ENCODE data around the gene PLEKHB2. TPM values are rescaled to one million over a fixed set of nuclear protein-coding genes. Genes with fewer than 3 reads are reported as not detected.

PLEKHB2 gene
- total and polyA plus RNA-seq, 9 of the 15 experiments (the other 6 are each of a cell fraction or from before 2014, with no cell fraction given) = 41.3 to 71.5 (median 50.2) TPM

DNA sequence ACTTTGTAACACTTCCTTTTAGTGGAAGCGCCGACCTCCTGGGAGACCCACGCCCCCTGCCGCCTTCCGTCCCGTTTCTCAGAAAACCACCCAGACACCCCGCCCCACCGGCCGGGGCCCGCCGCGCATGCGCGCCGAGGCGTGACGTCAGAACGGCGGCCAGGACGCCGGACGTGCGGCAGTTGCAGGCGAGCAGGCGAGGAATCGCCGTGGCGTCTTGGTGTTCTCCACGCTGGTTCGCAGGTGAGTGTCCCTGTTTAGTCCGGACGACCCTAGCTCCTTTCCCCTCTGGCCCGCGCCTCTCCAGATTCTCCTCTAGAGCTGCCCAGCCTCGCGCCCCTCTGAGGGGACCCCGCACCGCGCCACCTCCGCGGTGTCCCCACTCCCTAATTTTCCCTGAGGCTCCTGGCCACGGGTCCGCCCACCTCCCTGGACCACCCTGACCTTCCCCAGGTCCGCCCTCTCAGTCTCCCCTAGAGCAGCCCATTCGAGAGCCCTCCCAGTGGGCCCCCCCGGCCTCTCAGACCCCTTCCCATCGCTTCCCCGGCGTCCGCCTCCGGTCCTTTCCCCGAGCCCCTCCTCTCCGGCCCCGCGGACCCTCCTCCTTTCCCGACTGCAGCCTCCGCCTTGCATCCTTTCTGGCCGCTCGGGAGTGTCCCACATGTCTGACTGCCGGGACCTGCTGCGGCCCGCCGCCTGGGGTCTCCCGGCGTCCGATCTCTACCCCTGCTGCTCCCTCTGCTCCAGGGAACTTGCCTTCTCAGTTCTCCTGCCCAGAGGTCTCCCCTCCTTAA lies at the start of gene PLEKHB2 (continued):
- no peak for TF ChIP-seq NFIX (CRISPR knock-in tag; IDR thresholded peaks at IDR 0.05; ENCODE audit: low read depth)
- TF ChIP-seq ADNP (tag; IDR thresholded peaks at IDR 0.05) = no peak
- peak; percentile 6; the same call in 1 of the 2 replicates for TF ChIP-seq KLF13 (tag; IDR thresholded peaks at IDR 0.05; ENCODE audit: borderline replicate concordance, low read depth)
- TF ChIP-seq EP300 (IDR thresholded peaks at IDR 0.05; ENCODE audit: low read length) = no peak
- no peak; the same call in 1 of the 2 replicates for TF ChIP-seq CHCHD3 (CRISPR knock-in tag; IDR thresholded peaks at IDR 0.05)
- 0 out of 2 replicates have a peak, but pooled peaks have one; percentile 36 for TF ChIP-seq KHSRP (IDR thresholded peaks at IDR 0.05)
- TF ChIP-seq NFE2L1 (tag; IDR thresholded peaks at IDR 0.05; ENCODE audit: borderline replicate concordance, low read depth) = no peak
- TF ChIP-seq ZNF764 (CRISPR knock-in tag; IDR thresholded peaks at IDR 0.05; ENCODE audit: low read depth) = no peak
- peak; percentile 69 for TF ChIP-seq TBP (optimal IDR thresholded peaks at IDR 0.05; ENCODE audit: low read depth, low read length)
- TF ChIP-seq ZBTB1 (CRISPR knock-in tag; IDR thresholded peaks at IDR 0.05; ENCODE audit: borderline replicate concordance, low read depth) = no peak
- no peak for TF ChIP-seq ZKSCAN8 (CRISPR knock-in tag; IDR thresholded peaks at IDR 0.05)
- TF ChIP-seq RNF2 (IDR thresholded peaks at IDR 0.05) = no peak
- no peak for TF ChIP-seq FOXA1 (IDR thresholded peaks at IDR 0.05; ENCODE audit: borderline replicate concordance)
- TF ChIP-seq, protein P1, sequence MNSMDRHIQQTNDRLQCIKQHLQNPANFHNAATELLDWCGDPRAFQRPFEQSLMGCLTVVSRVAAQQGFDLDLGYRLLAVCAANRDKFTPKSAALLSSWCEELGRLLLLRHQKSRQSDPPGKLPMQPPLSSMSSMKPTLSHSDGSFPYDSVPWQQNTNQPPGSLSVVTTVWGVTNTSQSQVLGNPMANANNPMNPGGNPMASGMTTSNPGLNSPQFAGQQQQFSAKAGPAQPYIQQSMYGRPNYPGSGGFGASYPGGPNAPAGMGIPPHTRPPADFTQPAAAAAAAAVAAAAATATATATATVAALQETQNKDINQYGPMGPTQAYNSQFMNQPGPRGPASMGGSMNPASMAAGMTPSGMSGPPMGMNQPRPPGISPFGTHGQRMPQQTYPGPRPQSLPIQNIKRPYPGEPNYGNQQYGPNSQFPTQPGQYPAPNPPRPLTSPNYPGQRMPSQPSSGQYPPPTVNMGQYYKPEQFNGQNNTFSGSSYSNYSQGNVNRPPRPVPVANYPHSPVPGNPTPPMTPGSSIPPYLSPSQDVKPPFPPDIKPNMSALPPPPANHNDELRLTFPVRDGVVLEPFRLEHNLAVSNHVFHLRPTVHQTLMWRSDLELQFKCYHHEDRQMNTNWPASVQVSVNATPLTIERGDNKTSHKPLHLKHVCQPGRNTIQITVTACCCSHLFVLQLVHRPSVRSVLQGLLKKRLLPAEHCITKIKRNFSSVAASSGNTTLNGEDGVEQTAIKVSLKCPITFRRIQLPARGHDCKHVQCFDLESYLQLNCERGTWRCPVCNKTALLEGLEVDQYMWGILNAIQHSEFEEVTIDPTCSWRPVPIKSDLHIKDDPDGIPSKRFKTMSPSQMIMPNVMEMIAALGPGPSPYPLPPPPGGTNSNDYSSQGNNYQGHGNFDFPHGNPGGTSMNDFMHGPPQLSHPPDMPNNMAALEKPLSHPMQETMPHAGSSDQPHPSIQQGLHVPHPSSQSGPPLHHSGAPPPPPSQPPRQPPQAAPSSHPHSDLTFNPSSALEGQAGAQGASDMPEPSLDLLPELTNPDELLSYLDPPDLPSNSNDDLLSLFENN (IDR thresholded peaks at IDR 0.05; ENCODE audit: low read depth in 2 of 2, low read length in 2 of 2) = no peak
- TF ChIP-seq ZNF23 (CRISPR knock-in tag; IDR thresholded peaks at IDR 0.05) = no peak
- no peak for TF ChIP-seq ZNF165 (CRISPR knock-in tag; IDR thresholded peaks at IDR 0.05; ENCODE audit: borderline replicate concordance)
- TF ChIP-seq NR4A1 (CRISPR knock-in tag; IDR thresholded peaks at IDR 0.05) = no peak
- TF ChIP-seq NR4A1 (tag; IDR thresholded peaks at IDR 0.05) = no peak
- no peak for TF ChIP-seq KLF6 (CRISPR knock-in tag; IDR thresholded peaks at IDR 0.05; ENCODE audit: borderline replicate concordance)
- TF ChIP-seq POLR2A (conservative IDR thresholded peaks at IDR 0.05) = peak; percentile 91
- TF ChIP-seq ZNF696 (CRISPR knock-in tag; conservative IDR thresholded peaks at IDR 0.05) = no peak
- no peak for TF ChIP-seq SETDB1 (IDR thresholded peaks at IDR 0.05; ENCODE audit: low read length)
- no peak for TF ChIP-seq NFATC3 (IDR thresholded peaks at IDR 0.05)
- TF ChIP-seq MYNN (IDR thresholded peaks at IDR 0.05) = no peak
- TF ChIP-seq MYNN (CRISPR knock-in tag; IDR thresholded peaks at IDR 0.05) = no peak
